ENCODE data around the gene KCNMB4.

Gene KCNMB4

GRCh38 chr12:70448371-70448770 is 82.3 kb downstream of the KCNMB4 start:
- no peak for DNase-seq

- DNase-seq = no peak
Measured at GRCh38 chr12:70449074-70449752, 83.1 kb downstream of the KCNMB4 start.

GRCh38 chr12:70449753-70450341 is 83.8 kb downstream of the KCNMB4 start:
- DNase-seq = no peak

- DNase-seq = no peak
Measured at GRCh38 chr12:70451528-70451927, 85.4 kb downstream of the KCNMB4 start.

GRCh38 chr12:70456953-70457352 is 90.9 kb downstream of the KCNMB4 start:
- DNase-seq = no peak

- no peak for DNase-seq
Measured at GRCh38 chr12:70459786-70460185, 93.7 kb downstream of the KCNMB4 start.

- no peak for DNase-seq
Measured at GRCh38 chr12:70463997-70464396, 97.9 kb downstream of the KCNMB4 start.

- no peak for DNase-seq
Measured at GRCh38 chr12:70466753-70467152, 100.7 kb downstream of the KCNMB4 start.

GRCh38 chr12:70467476-70467875 is 101.4 kb downstream of the KCNMB4 start:
- DNase-seq = no peak

- DNase-seq = no peak
Measured at GRCh38 chr12:70467918-70468733, 102.0 kb downstream of the KCNMB4 start.

GRCh38 chr12:70468741-70469140 is 102.7 kb downstream of the KCNMB4 start:
- DNase-seq = no peak

- no peak for DNase-seq
Measured at GRCh38 chr12:70469221-70469820, 103.2 kb downstream of the KCNMB4 start.

GRCh38 chr12:70482764-70483163 is 116.7 kb downstream of the KCNMB4 start:
- DNase-seq = no peak
